Type B pancreatic cell (in vitro differentiated cells): ENCODE results near the gene GRAMD1B. TPM values are rescaled to one million over a fixed set of nuclear protein-coding genes. Genes with fewer than 3 reads are reported as not detected.

Experiments used
- DNase-seq: peaks from one replicate; pipeline ENCODE4 v3.0.0; 2021; ENCODE audit warnings: mixed read lengths; ENCODE audit not compliant: unreplicated experiment; ENCODE audit errors: extremely low spot score
- H3K27ac Mint-ChIP-seq: 2 replicates; pipeline ENCODE4 v1.8.0; 2021; ENCODE audit warnings: mild to moderate bottlenecking, mixed read lengths
- H3K27me3 Mint-ChIP-seq: 2 replicates; pipeline ENCODE4 v1.8.0; 2021; ENCODE audit warnings: mixed read lengths
- H3K36me3 Mint-ChIP-seq: 2 replicates; pipeline ENCODE4 v1.8.0; 2021; ENCODE audit warnings: mixed read lengths
- H3K4me1 Mint-ChIP-seq: one replicate; pipeline ENCODE4 v1.8.0; 2021; ENCODE audit warnings: mixed read lengths; ENCODE audit not compliant: unreplicated experiment
- H3K4me3 Mint-ChIP-seq: 2 replicates; pipeline ENCODE4 v1.8.0; 2021; ENCODE audit warnings: mild to moderate bottlenecking, mixed read lengths
- H3K9me3 Mint-ChIP-seq: 2 replicates; pipeline ENCODE4 v1.8.0; 2021; ENCODE audit warnings: mixed read lengths
- total RNA-seq: library from RNA; stranded (reverse); gene quantifications from 2 replicates; pipeline ENCODE4 v1.2.1, GENCODE V29; 2021; ENCODE audit warnings: low replicate concordance
- TF ChIP-seq, protein P1 (sequence below): fragments of 200-600 bp; sonication (generic); conservative IDR thresholded peaks from 2 replicates; pipeline ENCODE4 v1.5.0; 2021; ENCODE audit warnings: antibody characterized with exemption, mild to moderate bottlenecking

GRAMD1B gene
- total RNA-seq, 1 donor from 2014 or later, result 15.2 TPM

DNA sequence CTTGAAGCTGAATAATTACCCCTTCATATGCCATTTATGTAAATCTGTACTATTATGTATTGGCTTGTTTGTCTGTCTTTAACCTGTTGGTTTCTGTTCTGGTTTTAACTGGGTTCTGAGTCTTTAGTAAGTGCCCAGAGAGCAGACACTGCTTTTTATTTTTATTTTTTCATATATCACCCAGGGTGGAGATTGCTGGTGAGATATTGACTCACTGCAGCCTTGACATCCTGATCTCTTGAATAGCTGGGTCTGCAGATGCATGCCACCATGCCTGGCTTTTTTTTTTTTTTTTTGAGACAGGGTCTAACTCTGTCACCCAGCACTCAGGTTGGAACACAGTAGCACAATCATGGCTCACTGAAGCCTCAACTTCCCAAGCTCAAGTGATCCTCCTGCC lies 19.4 kb downstream of the GRAMD1B start:
- Mint-ChIP-seq H3K27ac (no peak overlapping the region), H3K4me3 (no peak overlapping the region), H3K4me1 (peaks cover 6% of the 10 kb centered on the region), H3K9me3 (no peaks in the 10 kb centered on the region), H3K36me3 (no peaks in the 10 kb centered on the region), H3K27me3 (no peaks in the 10 kb centered on the region)
- DNase-seq, result no peak
- TF ChIP-seq, protein P1, sequence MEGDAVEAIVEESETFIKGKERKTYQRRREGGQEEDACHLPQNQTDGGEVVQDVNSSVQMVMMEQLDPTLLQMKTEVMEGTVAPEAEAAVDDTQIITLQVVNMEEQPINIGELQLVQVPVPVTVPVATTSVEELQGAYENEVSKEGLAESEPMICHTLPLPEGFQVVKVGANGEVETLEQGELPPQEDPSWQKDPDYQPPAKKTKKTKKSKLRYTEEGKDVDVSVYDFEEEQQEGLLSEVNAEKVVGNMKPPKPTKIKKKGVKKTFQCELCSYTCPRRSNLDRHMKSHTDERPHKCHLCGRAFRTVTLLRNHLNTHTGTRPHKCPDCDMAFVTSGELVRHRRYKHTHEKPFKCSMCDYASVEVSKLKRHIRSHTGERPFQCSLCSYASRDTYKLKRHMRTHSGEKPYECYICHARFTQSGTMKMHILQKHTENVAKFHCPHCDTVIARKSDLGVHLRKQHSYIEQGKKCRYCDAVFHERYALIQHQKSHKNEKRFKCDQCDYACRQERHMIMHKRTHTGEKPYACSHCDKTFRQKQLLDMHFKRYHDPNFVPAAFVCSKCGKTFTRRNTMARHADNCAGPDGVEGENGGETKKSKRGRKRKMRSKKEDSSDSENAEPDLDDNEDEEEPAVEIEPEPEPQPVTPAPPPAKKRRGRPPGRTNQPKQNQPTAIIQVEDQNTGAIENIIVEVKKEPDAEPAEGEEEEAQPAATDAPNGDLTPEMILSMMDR, result no peak

DNA sequence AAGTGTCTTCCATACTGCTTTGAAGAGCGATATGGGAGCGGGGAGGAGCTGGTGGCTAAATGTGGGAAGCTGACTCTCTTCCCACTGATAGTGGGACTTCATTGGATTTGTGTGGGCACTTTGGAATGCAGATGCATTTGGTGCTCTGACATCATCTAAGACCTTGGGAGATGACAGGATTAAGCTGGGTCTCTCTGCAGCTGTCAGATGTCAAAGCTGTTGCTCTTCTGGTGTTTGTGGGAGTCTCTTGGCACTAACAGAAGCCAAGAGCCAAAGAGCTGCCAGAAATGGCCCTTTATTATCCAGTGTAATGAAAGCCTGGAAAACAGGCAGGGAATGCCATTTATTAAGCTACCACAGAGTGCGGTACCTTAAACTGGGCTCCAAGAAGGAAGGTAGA lies 20.6 kb downstream of the GRAMD1B start:
- TF ChIP-seq, protein P1, result no peak
- H3K9me3 Mint-ChIP-seq, result no peaks in the 10 kb centered on the region
- DNase-seq, result no peak
- H3K4me1 Mint-ChIP-seq, result peaks cover 6% of the 10 kb centered on the region
- no peak overlapping the region for H3K27ac Mint-ChIP-seq
- no peaks in the 10 kb centered on the region for H3K36me3 Mint-ChIP-seq
- no peak overlapping the region for H3K4me3 Mint-ChIP-seq
- H3K27me3 Mint-ChIP-seq, result no peaks in the 10 kb centered on the region

DNA sequence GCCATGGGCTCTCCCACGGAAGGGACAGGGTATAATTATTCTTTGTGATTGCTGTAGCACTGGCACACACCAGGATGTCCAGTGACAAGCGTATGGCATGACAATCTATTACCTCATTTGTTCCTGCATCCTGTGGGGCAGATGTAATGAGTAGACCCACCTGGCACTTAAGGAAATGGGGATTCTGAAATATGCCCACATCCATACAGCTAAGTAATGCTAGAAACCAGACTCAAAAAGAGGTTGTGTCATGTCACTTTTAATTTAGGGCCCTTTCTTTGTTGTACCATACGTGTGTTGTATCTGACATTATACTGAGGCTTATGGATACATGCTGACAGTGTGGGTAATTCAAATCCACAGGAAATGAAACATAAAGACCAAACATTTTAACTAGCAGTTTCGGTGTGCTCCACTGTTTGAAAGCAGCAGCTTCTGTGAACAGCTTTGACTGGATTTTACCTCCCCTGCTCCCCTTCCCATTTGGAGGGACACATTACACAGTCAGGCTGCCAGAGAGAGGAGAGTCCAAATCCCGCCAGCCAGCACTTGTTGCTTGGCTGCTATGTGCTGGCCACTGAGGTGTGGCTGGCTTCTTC lies 21.2 kb downstream of the GRAMD1B start:
- Mint-ChIP-seq H3K36me3 (no peaks in the 10 kb centered on the region), H3K9me3 (no peaks in the 10 kb centered on the region), H3K27me3 (no peaks in the 10 kb centered on the region), H3K27ac (no peak overlapping the region), H3K4me3 (no peak overlapping the region), H3K4me1 (peaks cover 6% of the 10 kb centered on the region)
- TF ChIP-seq, protein P1, result no peak
- no peak for DNase-seq

DNA sequence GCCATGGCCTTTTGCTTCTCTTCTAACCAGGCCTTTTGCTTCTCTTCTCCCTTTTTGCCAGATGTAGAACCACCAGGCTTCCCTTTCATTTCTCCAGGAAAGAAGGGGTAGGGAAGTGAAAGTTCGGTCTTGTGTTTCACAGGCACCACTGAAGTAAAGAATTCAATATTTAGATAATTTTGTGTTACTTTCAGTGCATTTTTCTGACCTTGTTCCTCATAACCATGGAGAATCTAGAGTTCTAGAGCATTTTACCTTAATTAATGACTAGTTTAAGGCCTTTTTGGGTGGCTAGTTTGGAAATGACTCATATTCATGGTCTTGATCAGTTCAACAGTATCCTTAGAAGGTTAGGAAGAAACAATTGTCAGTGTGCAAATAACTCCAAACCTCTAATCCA lies 22.7 kb downstream of the GRAMD1B start:
- no peaks in the 10 kb centered on the region for H3K36me3 Mint-ChIP-seq
- H3K27me3 Mint-ChIP-seq, result no peaks in the 10 kb centered on the region
- H3K9me3 Mint-ChIP-seq, result no peaks in the 10 kb centered on the region
- TF ChIP-seq, protein P1, result no peak
- peaks cover 6% of the 10 kb centered on the region for H3K4me1 Mint-ChIP-seq
- no peak for DNase-seq
- no peak overlapping the region for H3K4me3 Mint-ChIP-seq
- no peak overlapping the region for H3K27ac Mint-ChIP-seq

DNA sequence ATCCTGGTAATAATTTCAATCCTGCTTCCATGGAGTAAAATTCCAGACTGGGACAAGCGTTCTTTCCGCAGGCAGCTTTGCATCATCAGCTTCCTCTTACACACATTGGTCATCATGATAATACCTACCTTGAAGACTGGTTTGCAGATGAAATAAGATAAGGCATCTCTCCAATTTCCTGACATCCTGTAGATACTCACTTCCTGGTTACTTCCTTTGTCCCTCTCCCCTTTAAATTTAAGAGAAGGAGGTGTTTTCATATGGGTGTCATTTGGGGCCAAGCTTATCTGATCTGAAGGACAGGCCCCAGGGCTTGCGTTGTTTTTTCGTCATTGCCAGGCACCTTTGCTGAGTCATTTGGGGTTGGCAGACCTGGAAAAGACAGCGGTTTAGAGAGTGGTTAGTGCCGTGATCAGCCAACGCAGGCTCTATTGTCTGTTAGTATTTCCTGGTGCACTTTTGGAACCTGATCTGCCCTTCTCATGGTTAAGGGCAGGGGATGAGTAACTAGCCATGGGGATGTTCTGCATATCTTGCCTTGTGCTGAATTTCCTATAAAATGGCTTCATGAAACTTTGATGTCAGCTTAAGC lies 24.1 kb downstream of the GRAMD1B start:
- Mint-ChIP-seq H3K27me3 (no peaks in the 10 kb centered on the region), H3K36me3 (no peaks in the 10 kb centered on the region), H3K9me3 (no peaks in the 10 kb centered on the region), H3K4me1 (no peaks in the 10 kb centered on the region), H3K27ac (no peak overlapping the region), H3K4me3 (no peak overlapping the region)
- TF ChIP-seq, protein P1, result no peak
- no peak for DNase-seq
